GM19099 (cell line): ENCODE data around the gene WDR33.

Experiments
- POLR2A ChIP-seq: IDR thresholded peaks from 3 replicates; pipeline ENCODE4 v1.6.1; 2011; ENCODE audit warnings: low read depth; ENCODE audit not compliant: insufficient read length; ENCODE audit errors: extremely low read depth

The WDR33 gene

DNA sequence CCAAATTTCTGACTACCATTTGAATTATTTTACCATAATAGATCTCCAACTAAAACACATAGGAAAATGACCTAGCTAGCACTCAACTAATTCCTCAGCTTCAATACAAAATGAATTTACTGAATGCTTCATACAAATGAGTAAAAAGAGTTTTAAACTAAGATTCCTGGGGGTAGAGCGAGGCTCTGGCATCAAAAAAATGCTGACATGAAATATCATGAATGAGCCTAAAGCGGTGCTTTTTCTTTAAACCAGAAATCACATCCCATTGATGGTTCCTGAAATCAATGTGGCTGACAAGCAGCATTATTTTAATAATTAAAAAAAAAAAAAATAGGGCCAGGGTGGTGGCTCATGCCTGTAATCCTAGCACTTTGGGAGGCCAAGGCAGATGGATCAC is 32.1 kb downstream of the WDR33 start:
- TF ChIP-seq POLR2A = no peak

DNA sequence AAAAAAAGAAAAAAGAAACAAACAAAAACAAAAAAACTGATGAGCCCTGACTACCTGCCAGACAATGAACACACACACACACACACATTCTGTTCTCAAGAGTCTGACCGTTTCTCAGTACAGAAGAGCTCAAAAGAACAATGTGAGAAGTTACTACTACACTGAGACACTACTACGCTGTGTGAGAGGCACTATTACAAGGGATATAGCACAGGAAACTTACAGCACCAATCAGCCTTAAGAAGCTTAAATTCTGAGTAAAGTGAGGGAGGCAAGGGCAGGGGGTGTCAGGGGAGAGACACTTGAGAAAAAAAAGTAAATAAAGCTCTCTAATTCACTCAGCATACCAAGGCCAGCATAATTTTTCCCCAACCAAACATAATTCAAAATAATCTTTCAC is 32.5 kb downstream of the WDR33 start:
- no peak for TF ChIP-seq POLR2A

DNA sequence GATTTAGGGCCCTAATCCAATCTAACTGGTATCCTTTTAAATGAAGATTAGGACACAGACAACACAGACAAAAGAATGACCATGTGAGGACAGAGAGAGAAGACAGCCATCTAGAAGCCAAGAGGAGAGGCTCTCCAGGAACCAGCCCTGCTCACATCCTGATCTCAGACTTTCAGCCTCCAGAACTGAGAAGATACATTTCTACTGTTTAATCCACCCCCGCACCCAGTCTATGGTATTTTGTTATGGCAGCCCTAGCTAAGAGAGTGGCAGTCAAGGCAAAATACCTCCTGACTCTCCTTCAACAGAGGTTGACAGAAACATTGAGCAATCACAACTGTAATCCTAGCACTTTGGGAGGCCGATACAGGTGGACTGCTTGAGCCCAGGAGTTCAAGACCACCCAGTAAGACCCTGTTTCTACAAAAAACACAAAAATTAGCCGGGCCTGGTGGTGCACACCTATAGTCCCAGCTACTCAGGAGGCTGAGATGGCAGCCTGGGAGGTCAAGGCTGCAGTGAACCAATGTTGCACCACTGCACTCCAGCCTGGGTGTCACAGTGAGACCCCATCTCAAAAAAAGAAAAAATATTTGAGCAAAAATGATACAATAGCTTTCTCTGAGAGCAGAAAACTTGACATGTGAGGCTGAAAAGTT is 34.7 kb downstream of the WDR33 start:
- TF ChIP-seq POLR2A = no peak

DNA sequence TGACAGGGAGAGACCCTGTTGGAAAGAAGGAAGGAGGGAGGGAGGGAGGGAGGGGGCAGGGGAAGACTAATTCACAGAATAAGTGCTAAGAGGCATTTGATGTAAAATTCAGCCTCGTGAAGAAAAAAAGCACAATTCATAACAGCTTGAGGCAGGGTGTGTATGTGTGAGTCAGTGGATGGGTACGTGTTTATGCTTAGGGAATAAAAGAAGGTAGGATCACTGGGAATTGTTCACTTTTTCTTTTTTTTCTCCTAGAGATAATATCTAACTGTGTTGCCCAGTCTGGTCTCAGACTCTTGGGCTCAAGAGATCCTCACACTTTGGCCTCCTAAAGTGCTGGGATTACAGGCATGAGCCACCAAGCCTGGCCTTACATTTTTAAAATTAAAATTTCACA is 39.2 kb downstream of the WDR33 start:
- TF ChIP-seq POLR2A = no peak

DNA sequence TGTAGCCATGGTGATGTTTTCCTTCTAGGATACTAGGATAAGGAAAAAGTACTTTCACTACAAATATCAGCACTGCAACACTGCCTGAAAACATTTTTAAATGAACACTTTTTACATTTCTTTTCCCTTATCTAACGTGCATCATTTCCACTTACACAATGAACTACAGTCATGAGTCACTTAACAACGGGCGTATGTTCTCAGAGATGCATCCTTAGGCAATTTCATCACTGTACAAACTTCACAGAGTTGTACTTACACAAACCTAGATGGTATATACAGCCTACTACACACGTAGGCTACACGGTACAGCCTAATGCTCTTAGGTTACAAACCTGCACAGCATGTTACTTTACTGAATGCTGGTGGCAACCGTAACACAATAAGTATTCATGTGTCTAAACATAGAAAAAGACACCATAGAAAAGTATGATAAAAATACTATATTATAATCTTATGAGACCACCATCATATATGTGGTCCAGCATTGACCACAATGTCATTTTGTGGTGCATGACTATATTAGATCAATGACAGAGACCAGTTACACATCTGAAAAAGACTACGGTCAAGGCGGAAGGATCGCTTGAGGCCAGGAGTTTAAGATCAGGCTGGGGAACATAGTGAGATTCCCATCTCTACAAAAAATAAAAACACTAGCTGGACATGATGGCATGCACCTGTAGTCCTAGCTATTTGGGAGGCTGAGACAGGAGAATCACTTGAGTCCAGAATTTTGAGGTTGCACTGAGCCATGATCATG is 39.8 kb downstream of the WDR33 start:
- TF ChIP-seq POLR2A = no peak

DNA sequence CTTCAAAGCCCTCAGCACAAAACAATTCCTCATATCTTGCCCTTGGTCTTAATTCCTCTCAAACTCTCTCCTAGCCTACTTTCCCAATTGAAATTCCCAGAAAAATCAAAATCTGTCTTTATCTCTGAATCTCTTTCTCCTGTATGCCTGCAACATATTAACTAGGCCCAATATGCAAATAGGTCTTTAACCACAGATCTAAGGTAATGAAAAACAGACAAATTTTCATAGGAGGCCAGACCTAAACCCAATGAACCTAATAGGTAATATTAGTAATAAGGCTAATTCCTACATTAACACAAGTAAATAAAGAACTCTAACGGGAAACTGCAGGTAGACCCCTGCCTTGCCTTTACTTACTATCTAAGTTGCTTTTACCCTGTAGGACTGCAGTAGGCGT is 41.4 kb downstream of the WDR33 start:
- TF ChIP-seq POLR2A = no peak

DNA sequence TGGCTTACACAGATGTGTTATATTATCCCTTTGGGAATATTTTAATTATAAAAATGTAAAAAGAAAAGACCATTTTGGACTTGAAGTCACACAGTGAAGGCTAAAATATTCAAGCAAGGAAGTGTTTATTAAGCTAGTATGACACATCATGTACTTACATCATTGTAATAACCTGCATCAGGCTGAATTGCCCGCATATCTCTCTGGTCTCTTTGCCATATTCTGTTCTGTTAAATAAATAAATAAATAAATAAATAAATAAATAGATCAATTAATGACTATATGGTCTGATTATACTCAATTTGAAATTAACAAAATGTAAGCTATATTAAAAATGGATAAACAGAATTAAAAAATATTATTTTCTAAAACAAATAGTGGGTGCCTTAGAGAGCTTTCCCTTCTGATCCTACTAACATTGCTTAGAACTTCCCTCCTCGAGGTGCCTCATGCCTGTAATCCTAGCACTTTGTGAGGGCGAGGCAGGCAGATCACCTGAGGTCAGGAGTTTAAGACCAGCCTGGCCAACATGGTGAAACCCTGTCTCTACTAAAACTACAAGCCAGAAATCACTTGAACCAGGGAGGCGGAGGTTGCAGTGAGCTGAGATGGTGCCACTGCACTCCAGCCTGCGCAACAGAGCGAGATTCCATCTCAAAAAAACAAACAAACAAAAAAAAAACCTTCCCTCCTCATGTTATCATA is 42.0 kb downstream of the WDR33 start:
- TF ChIP-seq POLR2A = no peak

DNA sequence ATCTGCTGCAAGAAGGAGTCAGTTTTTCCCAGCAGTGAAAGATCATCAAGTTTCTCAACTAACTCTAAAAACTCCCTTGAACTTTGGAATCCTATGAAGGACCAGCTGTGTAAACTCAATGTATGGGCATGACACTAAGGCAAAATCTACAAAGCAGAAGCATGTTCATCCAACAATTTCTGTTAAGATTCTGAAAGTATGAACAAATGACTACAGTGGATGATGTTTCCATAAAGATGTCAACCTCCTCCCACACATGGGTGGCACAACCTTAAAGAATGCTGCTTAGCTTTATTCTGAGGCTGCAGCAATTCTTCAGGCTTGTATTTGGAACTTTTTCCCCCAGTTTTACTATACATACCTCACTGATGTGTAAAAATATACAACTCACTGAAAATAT is 47.2 kb downstream of the WDR33 start:
- no peak for TF ChIP-seq POLR2A

DNA sequence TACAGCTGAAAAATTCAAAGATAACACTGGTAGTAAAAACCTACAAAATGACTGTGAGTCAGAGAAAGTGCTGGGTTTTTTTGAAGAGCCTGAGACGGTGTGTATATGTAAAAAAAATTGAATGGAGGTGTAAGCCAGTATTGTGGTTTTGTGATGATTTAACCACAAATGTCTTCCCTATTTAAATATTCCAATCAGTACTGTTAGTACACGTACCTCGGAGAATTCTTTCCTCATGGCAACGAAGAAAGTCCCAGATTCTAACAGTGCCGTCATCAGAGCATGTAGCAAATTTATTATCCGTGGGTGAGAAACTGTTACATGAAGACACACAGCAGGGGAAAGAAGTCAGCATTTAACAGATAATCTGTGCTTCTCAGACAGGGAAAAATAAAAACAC is 48.1 kb downstream of the WDR33 start:
- TF ChIP-seq POLR2A = no peak

DNA sequence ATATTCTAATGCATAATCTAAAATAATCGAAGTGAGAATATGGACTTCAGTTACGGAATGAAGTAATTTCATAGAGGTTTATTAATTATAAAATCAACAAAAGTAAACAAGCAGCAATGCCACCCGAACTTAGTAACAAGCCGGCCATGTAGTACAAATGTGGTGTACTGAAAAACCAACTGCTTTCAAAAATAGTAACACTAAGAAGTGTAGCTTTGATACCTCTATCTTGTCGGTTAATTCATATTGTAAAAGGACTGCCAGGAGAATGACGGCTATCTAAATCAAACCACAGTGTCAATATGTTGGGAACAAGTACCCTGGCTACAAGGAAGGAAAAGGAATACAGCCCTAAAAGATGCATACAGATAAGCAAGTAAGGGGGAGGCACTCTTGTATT is 48.5 kb downstream of the WDR33 start:
- TF ChIP-seq POLR2A = no peak

DNA sequence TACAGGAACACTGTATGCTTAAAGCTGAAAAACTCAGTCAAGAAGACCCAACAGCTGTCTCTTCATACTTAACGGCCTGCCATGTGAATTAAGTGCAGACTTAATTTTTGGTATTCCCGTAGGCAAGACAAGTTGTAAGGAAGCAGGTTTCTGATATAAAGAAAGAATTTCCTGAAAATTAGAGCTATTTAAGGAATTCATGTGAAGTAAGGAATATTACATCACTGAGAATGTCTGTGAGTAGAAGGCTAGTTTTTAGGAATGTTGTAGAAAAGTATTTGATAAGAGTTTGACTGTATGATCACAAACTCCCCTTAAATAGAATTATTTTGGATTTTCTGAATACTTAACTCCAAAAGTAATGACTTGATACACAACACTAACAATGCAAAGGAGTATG is 51.0 kb downstream of the WDR33 start:
- no peak for TF ChIP-seq POLR2A

DNA sequence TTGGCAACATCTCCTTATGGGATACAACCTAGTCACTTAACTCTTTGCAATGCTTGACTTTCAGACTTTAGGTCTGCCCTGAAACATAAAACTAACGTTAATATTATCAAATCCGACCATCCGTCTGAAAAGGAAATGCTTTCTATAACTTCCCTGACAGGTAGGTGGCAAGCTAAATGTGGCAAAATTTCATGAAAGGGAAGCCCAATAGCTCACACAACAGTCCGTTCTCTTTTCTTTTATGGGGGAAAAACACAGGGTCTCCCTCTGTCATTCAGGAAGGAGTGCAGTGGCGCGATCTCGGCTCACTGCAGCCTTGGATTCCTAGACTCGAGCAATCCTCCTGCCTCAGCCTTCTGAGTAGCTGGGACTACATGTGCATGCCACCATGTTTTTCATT is 56.8 kb downstream of the WDR33 start:
- TF ChIP-seq POLR2A = no peak

DNA sequence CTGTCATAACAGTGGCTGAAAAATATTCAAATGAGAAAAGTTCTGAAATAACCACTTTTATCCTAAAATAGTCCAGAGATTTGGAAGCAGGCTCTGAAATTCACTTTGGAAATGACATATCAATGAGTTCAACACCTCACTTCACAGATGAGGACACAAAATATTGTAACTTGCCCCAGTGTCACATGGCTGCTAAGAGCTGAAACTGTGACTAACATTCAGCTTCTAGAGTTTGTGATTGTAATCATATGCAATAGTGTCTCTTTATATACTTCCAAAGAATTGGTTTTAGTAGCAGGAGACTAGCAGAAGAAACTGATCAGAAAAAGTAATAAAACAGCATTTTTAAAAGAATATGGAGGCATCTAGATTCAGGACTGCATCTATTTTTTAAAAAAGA is 57.6 kb downstream of the WDR33 start:
- no peak for TF ChIP-seq POLR2A

DNA sequence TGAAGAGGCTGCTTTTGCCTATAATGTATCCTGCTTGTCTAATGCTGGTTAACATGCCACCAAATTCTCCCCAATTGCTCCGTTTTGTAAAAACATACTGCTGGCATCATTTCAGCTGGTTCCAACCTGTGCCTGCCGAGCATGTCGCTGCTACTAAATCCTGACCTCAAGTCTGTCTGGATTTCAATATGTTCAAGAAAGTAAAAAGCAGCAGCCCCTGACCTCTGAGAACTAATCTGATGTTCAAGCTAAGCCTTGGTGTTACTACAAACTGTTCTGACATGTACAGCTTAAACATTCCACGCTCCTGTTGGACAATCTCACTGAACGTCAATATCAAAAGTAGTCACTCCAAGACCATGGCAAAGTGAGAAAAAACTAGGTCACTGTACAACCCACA is 63.4 kb downstream of the WDR33 start:
- TF ChIP-seq POLR2A = no peak

DNA sequence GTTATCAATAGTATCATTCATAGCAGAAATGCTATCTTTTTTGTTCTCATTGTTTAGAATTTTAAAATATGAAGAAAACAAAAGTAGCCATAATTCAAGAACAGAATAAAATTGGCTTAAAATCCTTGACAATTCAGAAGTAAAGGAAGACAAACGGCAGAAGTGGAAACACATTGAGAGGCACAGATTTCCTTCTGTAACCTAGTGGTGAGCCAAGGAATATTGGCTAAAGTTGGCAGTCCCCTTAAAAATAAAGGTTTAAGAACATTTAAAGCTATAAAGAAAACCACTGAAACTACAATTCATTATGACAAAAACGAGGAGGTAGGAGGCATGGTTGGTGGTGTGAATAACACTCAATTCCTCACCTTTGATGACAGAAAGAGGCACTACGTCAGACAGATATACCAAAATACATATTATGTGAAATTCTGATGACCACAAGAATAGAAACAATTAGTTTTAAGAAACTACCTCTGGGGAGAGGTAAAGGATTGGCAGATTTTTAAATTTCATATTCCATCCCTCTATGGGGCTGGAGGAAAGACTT is 67.4 kb downstream of the WDR33 start:
- TF ChIP-seq POLR2A = no peak
